ENCODE data around the gene DNM3.

GRCh38 chr1:172051898-172052297, 210.6 kb downstream of the DNM3 start:
- no peak for TF ChIP-seq CTCF (IDR thresholded peaks at IDR 0.05)
- no peak for TF ChIP-seq EP300 (IDR thresholded peaks at IDR 0.05)
